ENCODE data around the gene HLTF.

DNA sequence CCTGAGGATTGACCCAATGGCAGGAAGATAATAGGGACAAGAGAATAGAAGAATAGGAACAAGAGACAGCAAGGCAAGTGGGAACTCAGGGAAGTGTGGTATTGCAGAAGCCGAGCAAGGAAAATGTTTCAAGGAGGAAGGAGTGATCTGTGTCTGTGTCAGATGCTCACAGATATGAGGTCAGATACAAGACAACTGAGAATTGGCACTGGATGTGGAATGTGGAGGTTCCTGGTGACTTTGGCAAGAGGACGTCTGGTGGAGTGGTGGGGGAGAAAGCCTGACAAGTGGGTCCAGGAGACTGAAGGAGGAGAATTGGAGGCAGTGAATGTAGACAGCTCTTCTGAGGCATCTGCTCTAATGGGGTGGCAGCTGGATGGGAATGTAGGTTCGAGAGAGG is 70.9 kb downstream of the HLTF start:
- TF ChIP-seq, protein P1, sequence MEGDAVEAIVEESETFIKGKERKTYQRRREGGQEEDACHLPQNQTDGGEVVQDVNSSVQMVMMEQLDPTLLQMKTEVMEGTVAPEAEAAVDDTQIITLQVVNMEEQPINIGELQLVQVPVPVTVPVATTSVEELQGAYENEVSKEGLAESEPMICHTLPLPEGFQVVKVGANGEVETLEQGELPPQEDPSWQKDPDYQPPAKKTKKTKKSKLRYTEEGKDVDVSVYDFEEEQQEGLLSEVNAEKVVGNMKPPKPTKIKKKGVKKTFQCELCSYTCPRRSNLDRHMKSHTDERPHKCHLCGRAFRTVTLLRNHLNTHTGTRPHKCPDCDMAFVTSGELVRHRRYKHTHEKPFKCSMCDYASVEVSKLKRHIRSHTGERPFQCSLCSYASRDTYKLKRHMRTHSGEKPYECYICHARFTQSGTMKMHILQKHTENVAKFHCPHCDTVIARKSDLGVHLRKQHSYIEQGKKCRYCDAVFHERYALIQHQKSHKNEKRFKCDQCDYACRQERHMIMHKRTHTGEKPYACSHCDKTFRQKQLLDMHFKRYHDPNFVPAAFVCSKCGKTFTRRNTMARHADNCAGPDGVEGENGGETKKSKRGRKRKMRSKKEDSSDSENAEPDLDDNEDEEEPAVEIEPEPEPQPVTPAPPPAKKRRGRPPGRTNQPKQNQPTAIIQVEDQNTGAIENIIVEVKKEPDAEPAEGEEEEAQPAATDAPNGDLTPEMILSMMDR (conservative IDR thresholded peaks at IDR 0.05 in 1 of 2, IDR thresholded peaks at IDR 0.05 in 1 of 2; ENCODE audit: low read depth in 1 of 2, low read length in 2 of 2): no peak
- no peak for TF ChIP-seq EZH2 (IDR thresholded peaks at IDR 0.05; ENCODE audit: low read length, missing control alignments)
